GM19324 (cell line): ENCODE results near the gene CCNI2.
A peak's percentile ranks its signal among the peaks of the same experiment; 100 is the strongest.

ENCODE experiments used
- ATAC-seq: cut with Tn5 transposase; IDR thresholded peaks from one replicate; pipeline ENCODE4 v1.9.1; 2021; ENCODE audit warnings: mild to moderate bottlenecking, moderate library complexity; ENCODE audit not compliant: unreplicated experiment, low FRiP score

The CCNI2 gene

GRCh38 chr5:132763181-132764036, 16.2 kb downstream of the CCNI2 start:
- no peak for ATAC-seq

GRCh38 chr5:132764051-132764450, 16.8 kb downstream of the CCNI2 start:
- ATAC-seq = no peak

- ATAC-seq = no peak
Observed at GRCh38 chr5:132764671-132765238, 17.5 kb downstream of the CCNI2 start.

GRCh38 chr5:132765311-132766019, 18.2 kb downstream of the CCNI2 start:
- no peak for ATAC-seq

GRCh38 chr5:132766020-132766805, 19.0 kb downstream of the CCNI2 start:
- no peak for ATAC-seq

- no peak for ATAC-seq
Observed at GRCh38 chr5:132766806-132767055, 19.5 kb downstream of the CCNI2 start.

GRCh38 chr5:132767150-132767549, 19.9 kb downstream of the CCNI2 start:
- no peak for ATAC-seq

- no peak for ATAC-seq
Observed at GRCh38 chr5:132768485-132768868, 21.3 kb downstream of the CCNI2 start.

GRCh38 chr5:132770476-132771159, 23.4 kb downstream of the CCNI2 start:
- no peak for ATAC-seq

GRCh38 chr5:132771503-132771998, 24.3 kb downstream of the CCNI2 start:
- no peak for ATAC-seq

GRCh38 chr5:132772291-132773070, 25.3 kb downstream of the CCNI2 start:
- no peak for ATAC-seq

GRCh38 chr5:132773114-132773513, 25.9 kb downstream of the CCNI2 start:
- no peak for ATAC-seq

- no peak for ATAC-seq
Observed at GRCh38 chr5:132773601-132774355, 26.6 kb downstream of the CCNI2 start.

GRCh38 chr5:132774406-132774805, 27.2 kb downstream of the CCNI2 start:
- no peak for ATAC-seq

- no peak for ATAC-seq
Observed at GRCh38 chr5:132774896-132775295, 27.7 kb downstream of the CCNI2 start.

GRCh38 chr5:132775476-132775961, 28.3 kb downstream of the CCNI2 start:
- ATAC-seq = no peak

- ATAC-seq = no peak
Observed at GRCh38 chr5:132776131-132776937, 29.1 kb downstream of the CCNI2 start.

GRCh38 chr5:132776938-132777208, 29.6 kb downstream of the CCNI2 start:
- peak; percentile 32 for ATAC-seq
